ENCODE measurements around the gene RALB.

GRCh38 chr2:120235681-120236080 is 17.0 kb upstream of the RALB start:
- TF ChIP-seq POLR2AphosphoS5 (IDR thresholded peaks at IDR 0.05; ENCODE audit: low read depth) = no peak
- TF ChIP-seq CTCF (conservative IDR thresholded peaks at IDR 0.05; ENCODE audit: low read depth in 2 of 2) = no peak
- no peak for TF ChIP-seq STAT1 (IDR thresholded peaks at IDR 0.05; ENCODE audit: unreplicated experiment)
- no peak for TF ChIP-seq CREB1 (CRISPR knock-in tag; IDR thresholded peaks at IDR 0.05; ENCODE audit: low read depth)
- TF ChIP-seq, protein P1, sequence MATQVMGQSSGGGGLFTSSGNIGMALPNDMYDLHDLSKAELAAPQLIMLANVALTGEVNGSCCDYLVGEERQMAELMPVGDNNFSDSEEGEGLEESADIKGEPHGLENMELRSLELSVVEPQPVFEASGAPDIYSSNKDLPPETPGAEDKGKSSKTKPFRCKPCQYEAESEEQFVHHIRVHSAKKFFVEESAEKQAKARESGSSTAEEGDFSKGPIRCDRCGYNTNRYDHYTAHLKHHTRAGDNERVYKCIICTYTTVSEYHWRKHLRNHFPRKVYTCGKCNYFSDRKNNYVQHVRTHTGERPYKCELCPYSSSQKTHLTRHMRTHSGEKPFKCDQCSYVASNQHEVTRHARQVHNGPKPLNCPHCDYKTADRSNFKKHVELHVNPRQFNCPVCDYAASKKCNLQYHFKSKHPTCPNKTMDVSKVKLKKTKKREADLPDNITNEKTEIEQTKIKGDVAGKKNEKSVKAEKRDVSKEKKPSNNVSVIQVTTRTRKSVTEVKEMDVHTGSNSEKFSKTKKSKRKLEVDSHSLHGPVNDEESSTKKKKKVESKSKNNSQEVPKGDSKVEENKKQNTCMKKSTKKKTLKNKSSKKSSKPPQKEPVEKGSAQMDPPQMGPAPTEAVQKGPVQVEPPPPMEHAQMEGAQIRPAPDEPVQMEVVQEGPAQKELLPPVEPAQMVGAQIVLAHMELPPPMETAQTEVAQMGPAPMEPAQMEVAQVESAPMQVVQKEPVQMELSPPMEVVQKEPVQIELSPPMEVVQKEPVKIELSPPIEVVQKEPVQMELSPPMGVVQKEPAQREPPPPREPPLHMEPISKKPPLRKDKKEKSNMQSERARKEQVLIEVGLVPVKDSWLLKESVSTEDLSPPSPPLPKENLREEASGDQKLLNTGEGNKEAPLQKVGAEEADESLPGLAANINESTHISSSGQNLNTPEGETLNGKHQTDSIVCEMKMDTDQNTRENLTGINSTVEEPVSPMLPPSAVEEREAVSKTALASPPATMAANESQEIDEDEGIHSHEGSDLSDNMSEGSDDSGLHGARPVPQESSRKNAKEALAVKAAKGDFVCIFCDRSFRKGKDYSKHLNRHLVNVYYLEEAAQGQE (IDR thresholded peaks at IDR 0.05; ENCODE audit: unreplicated experiment) = no peak
- TF ChIP-seq EZH2phosphoT487 (IDR thresholded peaks at IDR 0.05; ENCODE audit: unreplicated experiment) = no peak
- no peak for TF ChIP-seq EZH2 (IDR thresholded peaks at IDR 0.05; ENCODE audit: low read depth, unreplicated experiment)
- no peak for TF ChIP-seq ETS1 (IDR thresholded peaks at IDR 0.05)
- TF ChIP-seq, protein P2, sequence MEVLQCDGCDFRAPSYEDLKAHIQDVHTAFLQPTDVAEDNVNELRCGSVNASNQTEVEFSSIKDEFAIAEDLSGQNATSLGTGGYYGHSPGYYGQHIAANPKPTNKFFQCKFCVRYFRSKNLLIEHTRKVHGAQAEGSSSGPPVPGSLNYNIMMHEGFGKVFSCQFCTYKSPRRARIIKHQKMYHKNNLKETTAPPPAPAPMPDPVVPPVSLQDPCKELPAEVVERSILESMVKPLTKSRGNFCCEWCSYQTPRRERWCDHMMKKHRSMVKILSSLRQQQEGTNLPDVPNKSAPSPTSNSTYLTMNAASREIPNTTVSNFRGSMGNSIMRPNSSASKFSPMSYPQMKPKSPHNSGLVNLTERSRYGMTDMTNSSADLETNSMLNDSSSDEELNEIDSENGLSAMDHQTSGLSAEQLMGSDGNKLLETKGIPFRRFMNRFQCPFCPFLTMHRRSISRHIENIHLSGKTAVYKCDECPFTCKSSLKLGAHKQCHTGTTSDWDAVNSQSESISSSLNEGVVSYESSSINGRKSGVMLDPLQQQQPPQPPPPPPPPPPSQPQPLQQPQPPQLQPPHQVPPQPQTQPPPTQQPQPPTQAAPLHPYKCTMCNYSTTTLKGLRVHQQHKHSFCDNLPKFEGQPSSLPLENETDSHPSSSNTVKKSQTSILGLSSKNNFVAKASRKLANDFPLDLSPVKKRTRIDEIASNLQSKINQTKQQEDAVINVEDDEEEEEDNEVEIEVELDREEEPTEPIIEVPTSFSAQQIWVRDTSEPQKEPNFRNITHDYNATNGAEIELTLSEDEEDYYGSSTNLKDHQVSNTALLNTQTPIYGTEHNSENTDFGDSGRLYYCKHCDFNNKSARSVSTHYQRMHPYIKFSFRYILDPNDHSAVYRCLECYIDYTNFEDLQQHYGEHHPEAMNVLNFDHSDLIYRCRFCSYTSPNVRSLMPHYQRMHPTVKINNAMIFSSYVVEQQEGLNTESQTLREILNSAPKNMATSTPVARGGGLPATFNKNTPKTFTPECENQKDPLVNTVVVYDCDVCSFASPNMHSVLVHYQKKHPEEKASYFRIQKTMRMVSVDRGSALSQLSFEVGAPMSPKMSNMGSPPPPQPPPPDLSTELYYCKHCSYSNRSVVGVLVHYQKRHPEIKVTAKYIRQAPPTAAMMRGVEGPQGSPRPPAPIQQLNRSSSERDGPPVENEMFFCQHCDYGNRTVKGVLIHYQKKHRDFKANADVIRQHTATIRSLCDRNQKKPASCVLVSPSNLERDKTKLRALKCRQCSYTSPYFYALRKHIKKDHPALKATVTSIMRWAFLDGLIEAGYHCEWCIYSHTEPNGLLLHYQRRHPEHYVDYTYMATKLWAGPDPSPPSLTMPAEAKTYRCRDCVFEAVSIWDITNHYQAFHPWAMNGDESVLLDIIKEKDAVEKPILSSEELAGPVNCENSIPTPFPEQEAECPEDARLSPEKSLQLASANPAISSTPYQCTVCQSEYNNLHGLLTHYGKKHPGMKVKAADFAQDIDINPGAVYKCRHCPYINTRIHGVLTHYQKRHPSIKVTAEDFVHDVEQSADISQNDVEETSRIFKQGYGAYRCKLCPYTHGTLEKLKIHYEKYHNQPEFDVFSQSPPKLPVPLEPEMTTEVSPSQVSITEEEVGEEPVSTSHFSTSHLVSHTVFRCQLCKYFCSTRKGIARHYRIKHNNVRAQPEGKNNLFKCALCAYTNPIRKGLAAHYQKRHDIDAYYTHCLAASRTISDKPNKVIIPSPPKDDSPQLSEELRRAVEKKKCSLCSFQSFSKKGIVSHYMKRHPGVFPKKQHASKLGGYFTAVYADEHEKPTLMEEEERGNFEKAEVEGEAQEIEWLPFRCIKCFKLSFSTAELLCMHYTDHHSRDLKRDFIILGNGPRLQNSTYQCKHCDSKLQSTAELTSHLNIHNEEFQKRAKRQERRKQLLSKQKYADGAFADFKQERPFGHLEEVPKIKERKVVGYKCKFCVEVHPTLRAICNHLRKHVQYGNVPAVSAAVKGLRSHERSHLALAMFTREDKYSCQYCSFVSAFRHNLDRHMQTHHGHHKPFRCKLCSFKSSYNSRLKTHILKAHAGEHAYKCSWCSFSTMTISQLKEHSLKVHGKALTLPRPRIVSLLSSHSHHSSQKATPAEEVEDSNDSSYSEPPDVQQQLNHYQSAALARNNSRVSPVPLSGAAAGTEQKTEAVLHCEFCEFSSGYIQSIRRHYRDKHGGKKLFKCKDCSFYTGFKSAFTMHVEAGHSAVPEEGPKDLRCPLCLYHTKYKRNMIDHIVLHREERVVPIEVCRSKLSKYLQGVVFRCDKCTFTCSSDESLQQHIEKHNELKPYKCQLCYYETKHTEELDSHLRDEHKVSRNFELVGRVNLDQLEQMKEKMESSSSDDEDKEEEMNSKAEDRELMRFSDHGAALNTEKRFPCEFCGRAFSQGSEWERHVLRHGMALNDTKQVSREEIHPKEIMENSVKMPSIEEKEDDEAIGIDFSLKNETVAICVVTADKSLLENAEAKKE (CRISPR knock-in tag; IDR thresholded peaks at IDR 0.05) = no peak
- TF ChIP-seq NANOG (IDR thresholded peaks at IDR 0.05; ENCODE audit: borderline replicate concordance) = no peak
- no peak for TF ChIP-seq ZNF114 (CRISPR knock-in tag; IDR thresholded peaks at IDR 0.05)

All from GM23338 (cell line).